Measurements from ENCODE around the gene SLC44A1.

DNA sequence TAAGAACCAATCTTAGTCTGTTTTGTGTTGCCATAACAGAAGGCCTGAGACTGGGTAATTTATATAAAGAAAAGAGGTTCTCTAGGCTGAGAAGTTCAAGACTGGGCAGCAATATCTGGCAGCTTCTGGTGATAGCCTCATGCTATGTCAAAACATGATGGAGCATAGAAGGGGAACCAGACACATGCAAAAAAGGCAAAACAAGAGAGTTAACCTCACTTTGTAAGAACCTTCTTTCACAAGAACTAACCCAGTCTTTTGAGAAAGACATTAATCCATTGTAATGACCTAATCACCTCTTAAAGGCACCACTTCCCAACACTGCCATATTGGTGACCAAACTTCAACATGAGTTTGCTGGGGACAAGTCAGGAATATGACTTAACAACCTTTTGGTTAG, 240.7 kb downstream of the SLC44A1 start:
- TF ChIP-seq BHLHE40 (IDR thresholded peaks at IDR 0.05; ENCODE audit: low read depth, low read length) = no peak
- no peak for TF ChIP-seq HOXB13 (CRISPR knock-in tag; IDR thresholded peaks at IDR 0.05; ENCODE audit: low read depth)
- TF ChIP-seq KDM1A (IDR thresholded peaks at IDR 0.05; ENCODE audit: low read depth) = no peak
